HepG2 (cell line): ENCODE data around the gene PODN. TPM values are rescaled to one million over a fixed set of nuclear protein-coding genes. Genes with fewer than 3 reads are reported as not detected.

Source experiments
- AKAP8 ChIP-seq: sonication (generic); formaldehyde crosslinking; IDR thresholded peaks from 2 replicates; pipeline ENCODE4 v1.5.1; 2020; ENCODE audit warnings: mild to moderate bottlenecking, missing genetic modification reagents
- ASH2L ChIP-seq: fragments of 300-600, 200-600 bp; sonication (generic); IDR thresholded peaks from 2 replicates; pipeline ENCODE4 v1.7.0; 2017; ENCODE audit warnings: low read depth, mild to moderate bottlenecking, moderate library complexity, mixed read lengths, low read length; ENCODE audit not compliant: insufficient read length
- CSRNP2 ChIP-seq: sonication (generic); formaldehyde crosslinking; conservative IDR thresholded peaks from 2 replicates; pipeline ENCODE4 v1.8.0; 2022; ENCODE audit warnings: low read depth, missing genetic modification reagents
- HHEX ChIP-seq: IDR thresholded peaks from 2 replicates; pipeline ENCODE4 v1.6.1; 2016; ENCODE audit warnings: control low read depth
- PAX8 ChIP-seq: sonication (generic); formaldehyde crosslinking; IDR thresholded peaks from 2 replicates; pipeline ENCODE4 v1.8.0; 2022; ENCODE audit warnings: mild to moderate bottlenecking, missing genetic modification reagents, borderline replicate concordance
- RBFOX2 ChIP-seq: fragments of 200-400 bp; formaldehyde crosslinking; IDR thresholded peaks from 2 replicates; pipeline ENCODE4 v1.6.1; 2017; ENCODE audit warnings: low read depth, mild to moderate bottlenecking, low read length
- SIX1 ChIP-seq: sonication (generic); formaldehyde crosslinking; IDR thresholded peaks from 2 replicates; pipeline ENCODE4 v1.4.0; 2020; ENCODE audit warnings: missing genetic modification reagents, borderline replicate concordance
- SP140L ChIP-seq: sonication (generic); formaldehyde crosslinking; IDR thresholded peaks from 2 replicates; pipeline ENCODE4 v1.4.0; 2020; ENCODE audit warnings: missing genetic modification reagents, borderline replicate concordance
- TOPORS ChIP-seq: sonication (generic); formaldehyde crosslinking; IDR thresholded peaks from 2 replicates; pipeline ENCODE4 v1.8.0; 2023; ENCODE audit warnings: mild to moderate bottlenecking, missing genetic modification reagents
- YY1 ChIP-seq: IDR thresholded peaks from 2 replicates; pipeline ENCODE4 v1.6.1; 2011; ENCODE audit warnings: low read length, low read depth, moderate library complexity, mild to moderate bottlenecking; ENCODE audit not compliant: insufficient read depth, insufficient replicate concordance
- ZBTB3 ChIP-seq: sonication (generic); formaldehyde crosslinking; IDR thresholded peaks from 2 replicates; pipeline ENCODE4 v1.4.0; 2020; ENCODE audit warnings: low read depth, mild to moderate bottlenecking, moderate library complexity, missing genetic modification reagents, borderline replicate concordance
- ZBTB37 ChIP-seq: sonication (generic); formaldehyde crosslinking; IDR thresholded peaks from 2 replicates; pipeline ENCODE4 v1.4.0; 2020; ENCODE audit warnings: mild to moderate bottlenecking, missing genetic modification reagents
- ZNF292 ChIP-seq: sonication (generic); formaldehyde crosslinking; IDR thresholded peaks from 2 replicates; pipeline ENCODE4 v1.8.1; 2022; ENCODE audit warnings: mild to moderate bottlenecking, low read depth, missing genetic modification reagents, borderline replicate concordance
- ZNF362 ChIP-seq: sonication (generic); formaldehyde crosslinking; IDR thresholded peaks from 2 replicates; pipeline ENCODE4 v1.4.0; 2020; ENCODE audit warnings: missing genetic modification reagents, mild to moderate bottlenecking, borderline replicate concordance
- ZNF367 ChIP-seq: sonication (generic); formaldehyde crosslinking; IDR thresholded peaks from 2 replicates; pipeline ENCODE4 v1.4.0; 2020; ENCODE audit warnings: missing genetic modification reagents, borderline replicate concordance
- ZNF549 ChIP-seq: sonication (generic); formaldehyde crosslinking; IDR thresholded peaks from 2 replicates; pipeline ENCODE4 v1.5.0; 2020; ENCODE audit warnings: missing genetic modification reagents
- ZNF569 ChIP-seq: sonication (generic); formaldehyde crosslinking; IDR thresholded peaks from 2 replicates; pipeline ENCODE4 v1.5.0; 2020; ENCODE audit warnings: mild to moderate bottlenecking, missing genetic modification reagents, moderate library complexity, borderline replicate concordance
- ZNF614 ChIP-seq: IDR thresholded peaks from 2 replicates; pipeline ENCODE4 v1.6.1; 2018; ENCODE audit warnings: missing biosample characterization, missing genetic modification reagents, inconsistent platforms, borderline replicate concordance
- ZNF777 ChIP-seq: sonication (generic); formaldehyde crosslinking; IDR thresholded peaks from 2 replicates; pipeline ENCODE4 v1.4.0; 2020; ENCODE audit warnings: missing genetic modification reagents
- polyA plus RNA-seq, 8 experiments: library from polyadenylated mRNA; depleted of rRNA in 3 of 8; stranded (reverse) in 7 of 8; unstranded in 1 of 8; fragments of >200 nt; fragmentation: Illumina TruSeq in 4 of 8; extraction: Trizol in 4 of 8; gene quantifications; 2 replicates each; pipeline versions ENCODE4 v1.2.1 to v1.2.3, GENCODE V29; 2011 to 2016; ENCODE audit warnings: low read depth in 4 of 8, missing spikeins in 1 of 8, mixed read lengths in 1 of 8; ENCODE audit not compliant: insufficient read depth in 1 of 8
- total RNA-seq, 5 experiments: library from RNA; depleted of rRNA; stranded (reverse); fragments of >200 nt; fragmentation: Illumina TruSeq; extraction: Trizol; gene quantifications; 2 replicates each; pipeline ENCODE4 v1.2.3, GENCODE V29; 2016; ENCODE audit warnings: low read depth in 1 of 5
- TF ChIP-seq, protein P1 (sequence below): sonication (generic); formaldehyde crosslinking; IDR thresholded peaks from 2 replicates; pipeline ENCODE4 v1.8.0; 2022; ENCODE audit warnings: missing genetic modification reagents, mild to moderate bottlenecking, inconsistent platforms, borderline replicate concordance
- TF ChIP-seq, protein P2 (sequence below): sonication (generic); formaldehyde crosslinking; IDR thresholded peaks from 2 replicates; pipeline ENCODE4 v1.5.0; 2020; ENCODE audit warnings: mild to moderate bottlenecking, missing genetic modification reagents

Gene PODN
- total and polyA plus RNA-seq, 2 of the 13 experiments (the other 11 are each of a cell fraction or from before 2014, with no cell fraction given) = 0.13 TPM; not detected in 1

DNA sequence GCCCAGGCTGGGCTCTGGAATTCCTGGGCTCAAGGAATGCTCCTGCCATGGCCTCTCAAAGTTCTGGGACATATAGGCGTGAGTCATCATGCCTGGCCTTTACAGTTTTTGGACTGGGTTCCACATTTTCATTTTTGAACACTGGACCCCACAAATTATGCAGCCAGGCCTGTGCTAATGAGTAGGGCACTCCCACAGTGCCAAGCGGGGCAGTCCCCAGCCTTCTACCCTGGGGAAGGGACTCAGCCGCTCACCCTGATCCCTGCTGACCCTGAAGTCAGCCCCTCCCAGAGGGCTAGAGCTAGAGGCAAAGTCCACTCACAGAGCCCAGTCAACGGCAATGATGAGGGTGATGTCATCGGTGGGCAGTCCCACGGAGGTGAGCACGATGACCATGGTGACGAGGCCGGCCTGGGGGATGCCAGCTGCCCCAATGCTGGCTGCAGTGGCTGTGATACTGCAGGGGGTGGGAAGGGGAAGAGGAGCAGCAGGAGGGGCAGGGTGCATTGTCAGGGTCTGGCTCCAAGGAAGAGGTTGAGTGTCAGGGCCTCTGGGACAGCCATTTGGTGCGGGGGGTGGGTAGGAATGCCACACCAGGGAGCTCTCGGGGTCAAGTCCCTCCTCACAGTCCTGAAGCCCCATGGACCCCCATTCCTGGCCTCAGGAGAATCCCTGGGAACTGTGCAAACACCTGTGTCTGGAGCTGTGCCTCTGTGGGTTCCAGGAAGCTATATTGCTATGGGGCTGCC is 27.6 kb downstream of the PODN start (continued):
- TF ChIP-seq PAX8 (CRISPR knock-in tag) (no peak), HHEX (CRISPR knock-in tag) (peak; percentile 35; the same call in 1 of the 2 replicates), SP140L (no peak), ZNF367 (CRISPR knock-in tag) (no peak), ZNF614 (CRISPR knock-in tag) (peak; percentile 74; the same call in 1 of the 2 replicates), YY1 (no peak), ZNF569 (CRISPR knock-in tag) (no peak), AKAP8 (0 out of 2 replicates have a peak, but pooled peaks have one; percentile 15), SIX1 (CRISPR knock-in tag) (no peak), TOPORS (CRISPR knock-in tag) (no peak), ZBTB3 (no peak; the same call in 1 of the 2 replicates), CSRNP2 (CRISPR knock-in tag) (no peak), ZNF777 (0 out of 2 replicates have a peak, but pooled peaks have one; percentile 17), ASH2L (peak; percentile 62), ZNF549 (CRISPR knock-in tag) (no peak), ZBTB37 (CRISPR knock-in tag) (no peak), ZNF292 (CRISPR knock-in tag) (peak; percentile 67; the same call in 1 of the 2 replicates), ZNF362 (CRISPR knock-in tag) (no peak), RBFOX2 (no peak; the same call in 1 of the 2 replicates)
- TF ChIP-seq, protein P1, sequence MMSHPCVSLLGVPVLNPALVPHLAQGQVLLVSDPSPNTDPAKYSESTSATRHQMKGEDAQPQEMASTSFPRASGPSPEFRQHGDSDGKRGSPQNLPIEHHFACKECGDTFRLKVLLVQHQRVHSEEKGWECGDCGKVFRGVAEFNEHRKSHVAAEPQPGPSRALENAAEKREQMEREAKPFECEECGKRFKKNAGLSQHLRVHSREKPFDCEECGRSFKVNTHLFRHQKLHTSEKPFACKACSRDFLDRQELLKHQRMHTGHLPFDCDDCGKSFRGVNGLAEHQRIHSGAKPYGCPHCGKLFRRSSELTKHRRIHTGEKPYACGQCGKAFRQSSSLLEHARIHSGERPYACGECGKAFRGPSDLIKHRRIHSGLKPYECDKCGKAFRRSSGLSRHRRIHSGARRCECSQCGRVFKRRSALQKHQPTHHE (CRISPR knock-in tag) = 0 out of 2 replicates have a peak, but pooled peaks have one; percentile 25
- TF ChIP-seq, protein P2, sequence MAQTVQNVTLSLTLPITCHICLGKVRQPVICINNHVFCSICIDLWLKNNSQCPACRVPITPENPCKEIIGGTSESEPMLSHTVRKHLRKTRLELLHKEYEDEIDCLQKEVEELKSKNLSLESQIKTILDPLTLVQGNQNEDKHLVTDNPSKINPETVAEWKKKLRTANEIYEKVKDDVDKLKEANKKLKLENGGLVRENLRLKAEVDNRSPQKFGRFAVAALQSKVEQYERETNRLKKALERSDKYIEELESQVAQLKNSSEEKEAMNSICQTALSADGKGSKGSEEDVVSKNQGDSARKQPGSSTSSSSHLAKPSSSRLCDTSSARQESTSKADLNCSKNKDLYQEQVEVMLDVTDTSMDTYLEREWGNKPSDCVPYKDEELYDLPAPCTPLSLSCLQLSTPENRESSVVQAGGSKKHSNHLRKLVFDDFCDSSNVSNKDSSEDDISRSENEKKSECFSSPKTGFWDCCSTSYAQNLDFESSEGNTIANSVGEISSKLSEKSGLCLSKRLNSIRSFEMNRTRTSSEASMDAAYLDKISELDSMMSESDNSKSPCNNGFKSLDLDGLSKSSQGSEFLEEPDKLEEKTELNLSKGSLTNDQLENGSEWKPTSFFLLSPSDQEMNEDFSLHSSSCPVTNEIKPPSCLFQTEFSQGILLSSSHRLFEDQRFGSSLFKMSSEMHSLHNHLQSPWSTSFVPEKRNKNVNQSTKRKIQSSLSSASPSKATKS (CRISPR knock-in tag) = no peak
